GM21576 (cell line): ENCODE data around the gene ATP2B3.

Experiments used
- ATAC-seq: cut with Tn5 transposase; IDR thresholded peaks from one replicate; pipeline ENCODE4 v1.9.1; 2021; ENCODE audit warnings: mild to moderate bottlenecking, moderate library complexity; ENCODE audit not compliant: unreplicated experiment

ATP2B3 gene

DNA sequence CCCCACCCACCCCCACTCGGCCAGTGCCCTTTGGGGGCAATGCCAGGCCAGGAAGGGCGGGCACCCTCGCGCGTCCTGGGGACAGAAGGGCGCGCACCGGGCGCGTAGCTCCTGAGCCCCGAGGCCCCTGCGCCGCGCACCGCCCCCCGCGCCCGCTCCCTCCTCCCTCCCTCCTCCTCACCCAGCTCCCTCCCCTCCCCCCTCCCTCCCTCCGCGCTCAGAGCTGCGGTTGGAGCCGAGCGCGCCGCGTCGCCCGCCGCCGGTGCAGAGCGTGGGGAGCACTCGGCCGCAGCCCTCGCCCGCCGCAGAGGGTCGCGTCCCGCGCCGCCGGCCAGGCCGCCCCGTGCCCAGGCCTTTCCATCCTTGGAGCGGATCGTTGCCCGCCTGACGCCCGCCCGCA, at the start of gene ATP2B3:
Gene ATP2B3, plus strand, starts transcription at position 220 of the 400 bp plus-strand sequence. CDS start 18,606 bp downstream, outside the sequence.
- ATAC-seq, result no peak

DNA sequence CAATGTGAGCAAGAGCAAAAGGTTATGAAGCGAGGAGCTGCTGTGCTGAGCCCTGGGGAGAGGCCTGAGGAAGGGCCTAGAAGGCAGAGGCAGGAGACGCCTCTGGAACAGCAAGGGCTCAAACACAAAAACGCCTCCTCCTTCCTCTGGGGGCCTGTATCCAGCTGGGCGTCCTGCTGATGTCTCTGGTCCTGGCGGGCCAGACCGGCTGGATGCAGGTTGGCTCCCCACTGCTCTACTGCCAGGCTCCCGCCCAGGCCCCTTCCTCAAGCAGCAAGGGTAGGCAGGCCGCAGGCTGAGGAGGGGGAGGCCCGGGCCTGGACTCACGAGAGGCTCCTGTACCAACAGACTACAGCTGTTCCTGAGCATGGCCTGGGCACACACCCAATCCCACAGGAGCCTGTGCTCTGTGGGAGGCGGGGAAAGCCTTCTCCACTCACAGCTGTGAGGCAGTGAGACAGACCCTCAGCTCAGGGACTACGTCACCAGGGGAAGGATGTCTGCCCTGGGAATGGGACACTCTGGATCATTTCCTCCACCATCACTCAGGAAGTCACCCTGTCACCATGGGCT, 49.3 kb upstream of the ATP2B3 start:
- no peak for ATAC-seq

GRCh38 chrX:153469811-153470410, 47.5 kb upstream of the ATP2B3 start:
- peak; percentile 27 for ATAC-seq

GRCh38 chrX:153470411-153471363, 46.8 kb upstream of the ATP2B3 start, which contains the start of gene HAUS7:
HAUS7 (minus strand) TSS chrX:153470576; CDS start chrX:153470557, 19 bp downstream.
- peak; percentile 72 for ATAC-seq

- no peak for ATAC-seq
Observed at GRCh38 chrX:153471663-153472280, 45.7 kb upstream of the ATP2B3 start.

GRCh38 chrX:153473126-153473525, 44.3 kb upstream of the ATP2B3 start:
- no peak for ATAC-seq

- ATAC-seq, result no peak
Observed at GRCh38 chrX:153474266-153474665, 43.2 kb upstream of the ATP2B3 start.

DNA sequence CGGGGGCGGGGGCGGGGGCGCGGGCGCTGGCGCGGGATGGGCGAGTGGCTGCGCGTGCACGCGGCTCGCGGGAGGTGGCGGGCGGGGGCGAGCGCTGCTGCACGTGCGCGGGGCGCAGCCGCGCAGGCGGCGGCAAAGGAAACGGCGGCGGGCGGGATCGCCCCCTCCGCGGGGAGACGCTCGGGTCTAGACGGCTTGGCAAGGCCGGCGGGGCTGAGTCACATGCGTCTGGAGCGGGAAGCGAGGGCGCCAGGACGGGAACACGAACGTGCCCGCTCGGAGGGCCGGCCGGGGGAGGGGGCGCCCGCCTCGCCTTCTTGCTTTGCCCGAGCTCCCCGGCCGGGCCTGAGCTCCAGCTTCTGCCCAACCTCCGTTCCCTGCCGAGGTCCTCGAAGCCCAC, 42.7 kb upstream of the ATP2B3 start:
- ATAC-seq, result no peak

DNA sequence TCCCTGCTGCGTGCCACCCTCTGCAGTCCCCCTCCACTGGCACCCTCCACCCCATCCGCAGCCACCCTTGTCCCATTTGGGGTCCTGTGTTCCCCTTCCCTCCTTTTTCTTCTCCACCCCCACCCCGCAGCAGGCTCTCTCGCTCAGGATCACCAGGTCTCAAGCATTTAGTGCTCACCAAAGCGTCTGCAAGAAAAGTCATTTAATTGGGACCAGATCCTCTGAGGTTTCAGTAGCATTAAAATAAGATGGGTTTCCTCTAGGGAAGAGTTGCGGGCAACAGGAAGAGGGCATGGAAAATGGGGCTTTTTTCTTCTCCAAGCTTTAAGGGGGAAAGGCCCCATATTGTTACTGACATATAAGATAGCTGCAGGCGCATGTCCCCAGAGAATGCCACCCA, 42.2 kb upstream of the ATP2B3 start:
- ATAC-seq, result no peak

- no peak for ATAC-seq
Observed at GRCh38 chrX:153475751-153476281, 41.6 kb upstream of the ATP2B3 start.

GRCh38 chrX:153476666-153477363, 40.6 kb upstream of the ATP2B3 start:
- ATAC-seq, result no peak

- ATAC-seq, result no peak
Observed at GRCh38 chrX:153477364-153477857, 40.0 kb upstream of the ATP2B3 start.

GRCh38 chrX:153477901-153478300, 39.5 kb upstream of the ATP2B3 start:
- no peak for ATAC-seq

DNA sequence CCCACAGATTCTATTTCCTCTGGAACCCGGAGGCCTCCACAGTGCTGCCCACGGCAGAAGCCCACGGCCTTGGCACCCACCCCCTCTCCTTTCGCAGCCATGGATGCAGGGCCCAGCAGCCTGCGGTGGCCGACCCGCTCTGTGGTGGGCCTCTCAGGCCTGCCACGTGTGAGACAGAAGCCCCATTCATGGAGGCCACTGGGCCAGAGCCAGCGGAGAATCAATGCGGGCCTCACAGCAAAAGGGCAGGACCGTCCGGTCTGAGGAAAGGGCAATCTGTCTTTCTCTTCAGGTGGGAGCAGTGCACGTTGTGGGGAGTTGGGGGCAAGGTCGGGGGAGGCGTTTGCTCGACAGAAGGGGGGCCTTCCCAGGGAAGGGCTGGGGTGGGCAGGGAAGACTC, 38.7 kb upstream of the ATP2B3 start:
- no peak for ATAC-seq

- ATAC-seq, result no peak
Observed at GRCh38 chrX:153481043-153481442, 36.4 kb upstream of the ATP2B3 start.

DNA sequence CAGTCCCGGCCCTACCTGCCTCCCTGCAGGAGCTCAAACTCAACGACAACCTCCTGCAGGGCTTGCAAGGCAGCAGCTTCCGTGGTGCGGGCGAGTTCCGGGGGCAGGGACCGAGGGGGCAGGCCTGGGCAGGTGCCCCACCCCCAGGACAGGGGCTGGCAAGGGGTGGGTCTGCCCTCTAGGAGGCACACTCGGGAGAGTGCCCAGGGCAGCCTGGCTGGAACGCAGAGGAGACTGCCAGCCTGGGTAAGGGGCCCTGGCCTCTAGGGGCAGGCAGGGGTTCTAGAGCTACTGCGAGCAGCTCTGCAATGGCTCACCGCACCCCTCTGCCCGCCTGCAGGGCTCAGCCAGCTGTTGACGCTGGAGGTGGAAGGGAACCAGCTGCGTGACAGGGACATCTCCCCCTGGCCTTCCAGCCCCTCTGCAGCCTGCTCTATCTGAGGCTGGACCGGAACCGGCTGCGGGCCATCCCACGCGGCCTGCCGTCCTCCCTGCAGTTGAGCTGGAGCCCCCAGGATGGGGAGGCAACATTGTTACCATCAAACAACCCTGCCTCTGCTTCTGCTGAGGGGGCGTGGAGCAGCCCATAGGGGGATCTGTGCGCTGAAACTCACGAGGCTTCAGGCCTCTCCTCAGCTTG, 34.9 kb upstream of the ATP2B3 start:
- ATAC-seq, result no peak

DNA sequence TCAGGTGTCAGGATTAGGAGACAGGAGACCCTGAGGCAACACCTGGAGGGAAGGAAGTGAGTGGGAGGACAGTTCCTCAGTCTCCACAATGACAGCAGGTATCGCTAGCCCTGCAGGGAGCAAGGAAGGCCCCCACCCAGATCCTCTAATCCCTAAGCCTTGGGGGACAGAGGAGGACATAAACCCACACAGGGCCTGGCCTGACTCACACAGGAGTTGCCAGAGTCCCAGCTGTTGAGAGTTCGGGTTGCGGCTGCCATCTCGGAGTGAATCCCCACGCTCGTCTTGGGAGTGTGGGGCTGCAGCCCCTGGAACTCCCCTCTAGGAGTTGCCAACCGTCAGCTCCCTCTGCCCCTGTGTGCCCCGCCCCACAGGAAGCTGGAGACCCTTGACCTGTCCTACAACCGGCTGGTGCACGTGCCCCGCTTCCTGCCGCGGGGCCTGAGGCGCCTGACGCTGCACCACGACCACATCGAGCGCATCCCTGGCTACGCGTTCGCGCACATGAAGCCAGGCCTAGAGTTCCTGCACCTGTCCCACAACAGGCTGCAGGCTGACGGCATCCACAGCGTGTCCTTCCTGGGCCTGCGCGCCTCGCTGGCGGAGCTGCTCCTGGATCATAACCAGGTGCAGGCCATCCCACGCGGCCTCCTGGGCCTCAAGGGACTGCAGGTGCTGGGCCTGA, 31.9 kb upstream of the ATP2B3 start:
- no peak for ATAC-seq

GRCh38 chrX:153486171-153486570, 31.3 kb upstream of the ATP2B3 start:
- no peak for ATAC-seq

- ATAC-seq, result no peak
Observed at GRCh38 chrX:153487590-153488071, 29.8 kb upstream of the ATP2B3 start.
